CD4-positive, alpha-beta T cell treated with Interleukin-12 subunit alpha and Interleukin-12 subunit beta, for 1 hour (primary cell): ENCODE measurements around the gene PTPRN2.
"Not testable (repeated sequence)": the region's sequence is repeated elsewhere in the genome, so short reads cannot be mapped to it uniquely, and the experiment has no call there.

Source experiments
- DNase-seq: peaks from one replicate; pipeline ENCODE4 v3.0.0-alpha.2; 2020

The PTPRN2 gene

DNA sequence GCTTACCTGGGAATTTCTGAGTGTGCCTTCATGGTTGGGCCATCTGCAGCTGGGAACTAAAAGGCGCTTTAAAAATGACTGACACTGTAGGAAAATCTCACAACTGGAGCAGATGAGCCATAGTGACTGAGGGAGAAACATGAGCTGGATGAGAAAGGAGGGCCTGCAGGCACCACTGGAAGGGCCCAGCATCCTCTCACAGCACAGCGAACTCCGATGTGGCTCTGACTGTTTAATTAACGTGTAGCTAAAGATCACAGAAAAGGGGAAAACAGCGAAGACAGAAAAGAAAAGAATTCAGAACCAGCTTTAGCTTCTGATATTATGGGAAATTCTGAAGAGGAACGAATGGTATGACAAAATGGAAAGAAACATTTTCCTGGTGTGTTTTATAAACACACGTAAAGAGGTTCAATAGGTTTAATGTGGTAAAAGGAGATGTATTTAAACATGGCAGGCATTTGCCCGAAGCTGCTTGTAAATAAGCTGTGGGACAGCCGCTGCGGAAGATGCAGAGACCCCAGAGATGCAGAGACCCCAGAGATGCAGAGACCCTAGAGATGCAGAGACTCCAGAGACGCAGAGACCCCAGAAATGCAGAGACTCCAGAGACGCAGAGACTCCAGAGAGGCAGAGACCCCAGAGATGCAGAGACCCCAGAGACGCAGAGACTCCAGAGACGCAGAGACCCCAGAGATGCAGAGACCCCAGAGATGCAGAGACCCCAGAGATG lies 534.3 kb downstream of the PTPRN2 start:
- no peak for DNase-seq

DNA sequence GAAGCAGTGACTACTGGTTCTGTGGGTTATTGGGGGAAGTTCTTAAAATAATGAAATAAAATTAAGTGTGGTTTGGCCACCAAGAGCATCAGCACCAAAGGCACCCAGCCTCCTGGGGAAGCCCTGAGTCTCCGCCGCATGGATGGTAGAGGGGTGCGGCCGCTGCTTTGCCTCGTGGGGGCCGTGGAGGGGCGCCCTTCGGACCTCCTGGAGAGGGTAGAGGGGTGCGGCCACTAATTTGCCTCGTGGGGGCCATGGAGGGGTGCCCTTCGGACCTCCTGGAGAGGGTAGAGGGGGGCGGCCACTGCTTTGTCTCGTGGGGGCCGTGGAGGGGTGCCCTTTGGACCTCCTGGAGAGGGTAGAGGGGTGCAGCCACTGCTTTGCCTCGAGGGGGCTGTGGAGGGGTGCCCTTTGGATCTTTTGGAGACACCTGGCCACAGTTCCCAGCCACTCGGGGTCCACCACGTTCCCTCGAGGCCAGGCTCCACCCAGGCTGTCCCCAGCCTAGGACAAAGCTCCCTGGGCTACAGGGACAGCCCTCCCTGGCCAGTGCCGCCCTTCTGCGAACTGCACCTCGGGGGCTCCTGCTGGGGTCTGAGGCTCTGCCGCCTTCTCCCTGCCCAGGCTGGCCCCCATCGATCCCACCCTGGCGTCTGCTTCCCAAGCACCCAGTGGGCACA lies 535.1 kb downstream of the PTPRN2 start:
- no peak for DNase-seq

DNA sequence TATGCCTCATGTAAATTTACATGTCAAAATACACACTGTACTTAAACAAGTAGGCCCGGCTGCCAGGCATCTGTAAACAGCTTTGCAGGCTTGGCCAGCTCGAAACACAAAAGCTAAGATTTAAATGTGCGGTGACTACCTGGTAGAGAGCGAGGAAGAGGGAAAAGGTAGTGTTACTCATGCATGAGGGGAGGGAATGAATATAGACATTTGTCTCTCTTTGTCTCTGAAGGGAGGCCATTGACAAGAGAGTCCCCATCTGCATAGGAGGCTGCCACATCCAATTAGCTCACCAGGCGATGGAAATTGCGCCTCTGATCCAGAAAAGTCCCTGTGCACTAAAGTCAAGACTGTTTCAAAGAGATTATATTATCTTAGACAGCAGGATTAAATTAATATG lies 535.8 kb downstream of the PTPRN2 start:
- no peak for DNase-seq

DNA sequence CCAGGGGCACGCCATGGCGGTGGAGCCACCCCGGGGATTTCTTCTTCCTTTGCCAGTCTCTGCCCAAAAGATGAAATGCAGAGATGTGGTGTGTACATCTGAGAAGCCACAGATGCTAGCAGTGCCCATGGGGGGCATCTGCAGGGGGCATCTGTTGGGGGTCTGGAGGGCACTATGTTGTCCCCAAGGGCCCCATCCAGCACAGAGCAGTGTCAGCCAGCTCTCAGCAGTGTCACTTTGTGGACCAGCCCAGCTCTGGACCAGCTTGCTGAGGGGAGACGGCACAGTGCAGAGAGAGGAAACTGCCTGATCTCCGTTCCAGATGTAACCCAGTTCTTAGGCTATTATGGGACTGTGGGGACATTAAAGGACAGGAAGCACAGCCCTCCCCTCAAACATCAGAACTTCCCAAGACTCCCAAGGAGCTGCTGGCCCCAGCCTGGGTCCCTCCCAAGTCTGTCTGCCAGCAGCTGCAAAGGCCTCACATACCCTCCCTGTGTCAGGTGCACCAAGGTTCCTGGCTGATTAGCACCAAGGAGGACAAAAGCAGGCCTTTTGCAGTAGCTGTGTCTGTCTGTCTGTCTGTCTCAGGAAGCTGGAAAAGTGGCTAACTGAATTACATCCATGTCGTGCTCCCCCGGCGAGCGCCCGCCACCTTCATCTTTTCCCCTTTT lies 536.5 kb downstream of the PTPRN2 start:
- DNase-seq, result no peak

DNA sequence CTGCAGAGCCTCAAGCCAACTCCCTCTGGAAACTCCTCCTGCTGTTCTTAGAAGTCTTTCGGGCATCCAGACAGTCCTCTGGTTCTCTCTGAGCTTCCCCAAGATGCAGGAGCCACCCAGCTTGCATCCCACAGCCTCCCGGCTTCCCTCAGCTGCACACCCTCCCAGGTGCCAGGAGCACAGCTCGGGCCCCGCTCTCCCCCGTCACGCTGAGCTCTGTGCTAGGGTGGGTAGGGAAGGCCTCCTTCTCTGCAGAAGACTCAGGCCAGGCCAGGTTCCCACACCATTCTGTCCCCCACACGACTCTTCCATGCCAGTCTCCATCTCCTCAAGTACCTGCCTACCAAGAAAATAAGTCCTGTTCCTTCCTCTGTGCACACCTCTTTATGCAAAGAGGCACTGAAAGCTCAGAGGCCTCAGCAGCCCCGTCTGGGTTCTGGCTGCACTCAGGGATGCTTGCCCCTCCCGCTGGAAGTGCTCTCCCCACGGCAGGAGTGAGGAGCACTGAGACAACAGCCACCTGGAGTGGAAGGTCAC lies 537.1 kb downstream of the PTPRN2 start:
- no peak for DNase-seq

DNA sequence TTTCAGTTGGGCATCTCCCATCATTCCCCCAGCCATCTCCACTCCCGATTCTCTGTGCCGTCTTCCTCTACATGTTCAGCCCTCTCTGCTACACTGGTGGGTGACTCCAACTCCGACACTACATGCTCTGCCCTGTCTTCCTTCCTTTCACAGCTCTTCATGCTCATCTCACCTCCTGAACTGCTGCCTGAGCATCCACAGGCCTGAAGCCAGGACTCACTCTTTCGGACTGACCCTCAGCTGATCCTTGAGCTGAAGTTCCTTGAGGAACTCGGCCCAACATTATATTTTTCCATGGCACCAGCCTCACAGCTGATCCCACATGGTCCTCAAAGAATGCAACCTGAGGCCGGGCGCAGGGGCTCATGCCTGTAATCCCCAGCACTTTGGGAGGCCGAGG lies 538.4 kb downstream of the PTPRN2 start:
- no peak for DNase-seq

DNA sequence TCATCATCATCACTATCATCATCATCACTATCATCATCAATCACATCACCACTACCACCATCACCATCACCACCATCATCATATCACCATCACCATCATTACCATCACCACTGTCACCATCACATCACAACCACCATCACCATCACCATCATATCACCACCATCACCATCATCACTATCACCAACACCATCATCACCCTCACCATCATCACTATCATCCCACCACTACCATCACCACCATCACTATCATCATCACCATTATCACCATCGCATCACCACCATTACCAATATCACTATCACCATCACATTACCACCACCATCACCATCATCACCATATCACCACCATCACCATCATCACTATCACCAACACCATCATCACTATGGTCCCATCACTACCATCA lies 539.1 kb downstream of the PTPRN2 start:
- no peak for DNase-seq

DNA sequence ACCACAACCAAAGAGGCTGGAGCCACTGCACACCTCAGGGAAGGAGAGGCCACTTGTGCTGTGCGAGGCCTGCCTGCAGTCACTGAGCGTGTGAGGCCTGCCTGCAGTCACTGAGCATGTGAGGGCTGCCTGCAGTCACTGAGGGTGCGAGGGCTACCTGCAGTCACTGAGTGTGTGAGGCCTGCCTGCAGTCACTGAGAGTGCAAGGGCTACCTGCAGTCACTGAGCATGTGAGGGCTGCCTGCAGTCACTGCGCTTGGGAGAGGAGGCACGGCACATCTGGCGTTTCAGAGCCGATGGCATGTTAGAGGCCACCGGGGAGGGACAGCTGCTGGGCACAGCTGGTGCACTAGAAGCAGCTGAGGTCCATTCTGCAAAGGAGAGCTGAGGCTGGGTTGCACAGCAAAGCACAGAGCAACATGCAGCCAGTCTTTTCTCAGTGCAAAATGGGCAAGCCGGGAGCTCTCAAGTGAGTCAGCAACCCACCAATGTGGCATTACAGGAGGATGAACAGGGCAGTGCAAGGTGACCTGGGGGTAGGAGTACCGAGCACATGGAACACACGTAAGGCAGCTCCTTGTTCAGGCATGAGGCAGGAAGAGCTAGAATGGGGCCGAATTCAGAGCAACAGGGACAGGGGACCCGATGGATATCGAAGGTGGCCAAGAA lies 540.1 kb downstream of the PTPRN2 start:
- DNase-seq, result no peak

DNA sequence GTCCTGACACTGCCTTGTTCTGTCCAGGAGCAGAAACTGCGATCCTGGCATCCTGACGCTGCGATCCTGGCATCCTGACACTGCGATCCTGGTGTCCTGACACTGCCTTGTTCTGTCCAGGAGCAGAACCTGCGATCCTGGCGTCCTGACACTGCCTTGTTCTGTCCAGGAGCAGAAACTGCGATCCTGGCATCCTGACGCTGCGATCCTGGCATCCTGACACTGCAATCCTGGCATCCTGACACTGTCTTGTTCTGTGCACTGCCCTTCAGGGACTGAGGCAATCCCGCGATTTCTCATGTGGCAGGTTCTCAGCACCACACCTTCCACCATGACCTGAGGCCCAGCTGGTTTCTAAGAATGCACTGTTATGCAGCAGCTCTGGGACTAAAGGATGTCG lies 541.4 kb downstream of the PTPRN2 start:
- DNase-seq, result not testable (repeated sequence)

DNA sequence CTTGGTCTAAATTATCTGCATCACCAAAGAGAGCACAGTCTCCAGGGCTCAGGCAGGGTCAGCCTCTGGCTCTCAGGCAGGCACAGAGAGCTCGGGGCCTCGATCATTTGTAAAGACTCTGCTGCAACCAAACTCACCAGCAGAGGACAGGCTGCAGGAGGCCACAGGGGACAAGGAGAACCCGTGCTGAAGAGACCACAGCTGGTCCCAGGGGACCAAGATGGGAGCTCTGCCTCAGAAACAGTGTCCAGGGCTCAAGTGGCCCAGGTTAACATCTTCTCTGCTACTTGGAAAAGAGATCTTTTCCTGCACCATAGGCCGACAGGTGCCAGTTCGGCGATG lies 543.2 kb downstream of the PTPRN2 start:
- DNase-seq, result no peak

DNA sequence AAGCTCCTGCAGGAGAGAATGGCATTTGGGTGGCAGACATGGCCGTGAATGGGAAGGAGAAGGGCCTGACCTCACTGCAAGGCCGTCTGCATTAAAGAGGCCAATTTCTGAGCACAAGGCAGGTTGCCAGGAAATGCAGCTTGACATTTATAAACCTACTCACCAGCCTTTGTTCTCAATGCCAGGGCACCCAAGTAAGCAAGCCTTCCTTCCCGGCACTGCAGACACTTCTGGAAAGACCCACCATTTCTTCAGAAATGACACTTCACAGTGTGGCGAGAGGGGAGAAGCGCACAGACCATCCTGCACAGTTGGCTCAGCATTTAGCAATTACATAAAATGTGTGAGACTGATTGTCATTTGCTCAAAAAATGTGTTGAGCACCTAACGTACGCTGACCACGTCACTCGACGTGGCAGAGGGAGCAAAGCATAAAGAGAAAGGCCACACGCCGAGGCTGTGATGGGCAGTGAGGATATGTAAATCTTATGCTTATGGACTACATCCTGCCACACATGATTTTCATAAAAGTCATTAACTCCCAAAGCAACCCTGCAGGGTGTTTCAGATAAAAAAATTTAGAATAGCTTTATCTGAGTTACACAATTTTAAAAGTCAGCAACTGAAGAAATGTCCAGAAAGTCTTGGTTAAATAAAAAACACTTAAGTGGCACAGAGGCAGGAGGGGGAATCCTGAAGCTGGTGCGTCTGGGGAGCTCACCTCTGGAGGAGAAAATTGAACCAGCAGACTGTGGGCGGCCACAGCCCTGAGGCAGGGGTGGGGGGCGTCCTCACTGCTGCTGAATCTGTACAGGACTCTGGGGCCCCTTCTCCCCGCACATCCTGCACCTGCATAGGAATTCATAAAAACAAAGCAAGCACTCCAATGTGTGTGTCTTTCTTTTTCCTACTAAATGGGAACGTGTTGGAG lies 543.8 kb downstream of the PTPRN2 start:
- DNase-seq, result no peak

DNA sequence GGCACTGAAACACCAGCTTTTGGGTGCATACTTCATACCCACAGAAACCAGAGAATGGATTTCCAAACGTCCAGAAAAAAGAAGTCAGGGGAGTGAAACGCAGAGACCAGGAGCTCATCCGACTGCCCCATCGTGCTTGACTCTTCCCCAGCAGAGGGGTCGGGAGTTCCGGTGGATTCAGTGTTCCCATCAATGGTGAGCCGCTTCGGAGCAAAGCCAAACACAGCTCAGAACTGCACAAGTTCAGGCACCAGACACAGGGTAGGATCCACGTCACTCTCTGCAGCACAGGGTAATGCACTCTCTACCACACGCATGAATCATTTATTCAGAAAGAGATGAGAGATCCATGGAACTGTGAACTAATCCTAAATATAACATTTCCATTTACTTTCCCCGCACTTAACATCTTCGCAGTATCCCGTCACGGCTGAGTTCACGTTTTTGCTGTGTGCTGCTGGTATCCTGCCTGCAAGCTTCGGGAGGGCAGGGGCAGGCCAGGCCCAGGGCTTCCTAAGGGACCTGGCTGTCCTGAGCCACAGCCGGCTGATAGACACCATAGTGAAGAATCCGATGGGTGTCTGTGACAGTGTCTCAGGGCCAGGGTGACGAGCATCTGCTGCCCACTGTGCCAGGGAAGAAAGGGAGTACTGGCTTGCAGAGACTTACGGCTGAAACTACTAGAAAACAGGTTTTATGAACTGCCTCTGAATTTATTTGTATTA lies 545.3 kb downstream of the PTPRN2 start:
- no peak for DNase-seq

DNA sequence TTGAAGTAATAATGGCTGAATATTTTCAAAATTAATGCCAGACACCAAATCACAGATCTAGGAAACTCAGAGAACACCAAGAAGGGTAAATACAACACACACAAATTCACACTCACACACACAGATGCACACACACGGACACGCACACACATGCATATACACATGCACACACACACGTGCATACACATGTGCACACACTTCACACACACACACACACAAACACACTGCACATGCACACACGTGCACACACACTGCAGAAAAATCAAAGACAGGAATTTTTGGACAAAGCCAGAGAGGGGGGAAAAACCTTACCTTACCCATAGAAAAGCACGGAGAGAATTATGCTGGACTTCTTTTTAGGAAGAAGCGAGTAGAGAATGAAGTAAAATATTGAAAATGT lies 547.4 kb downstream of the PTPRN2 start:
- DNase-seq, result no peak

DNA sequence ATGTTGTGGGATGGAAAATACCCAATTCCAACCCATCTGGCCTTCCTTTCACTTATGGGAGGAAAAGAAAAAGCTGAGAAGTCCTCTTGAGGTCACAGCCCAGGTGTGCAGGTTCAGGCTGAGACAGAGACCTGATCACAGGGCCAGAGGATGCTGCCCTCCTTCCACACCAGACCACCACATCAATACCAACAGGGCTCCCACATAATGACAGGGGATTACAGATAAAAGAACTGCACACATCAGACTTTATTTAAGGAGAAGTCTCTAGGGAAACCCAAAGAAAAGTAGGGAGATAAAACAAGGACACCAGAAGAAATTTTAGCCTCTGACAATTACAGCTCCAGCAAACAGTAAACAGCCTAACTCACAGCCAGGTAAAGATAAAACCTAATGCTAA lies 548.4 kb downstream of the PTPRN2 start:
- DNase-seq, result no peak

DNA sequence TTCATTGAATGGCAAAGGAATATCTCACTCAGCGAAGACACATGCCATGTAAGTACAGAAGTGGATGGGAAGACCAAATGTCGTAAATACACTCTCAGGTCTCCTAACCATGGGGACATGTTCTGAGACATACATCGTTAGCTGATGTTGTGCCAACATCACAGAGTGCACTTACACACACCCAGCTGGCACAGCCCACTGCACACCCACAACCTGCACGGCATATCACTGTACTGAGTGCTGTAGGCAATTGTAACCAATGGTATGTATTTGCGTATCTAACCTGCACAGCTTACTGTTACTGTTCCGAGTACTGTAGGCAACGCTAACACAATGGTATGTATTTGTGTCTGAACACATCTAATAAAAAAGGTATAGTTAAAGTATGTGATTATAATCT lies 550.4 kb downstream of the PTPRN2 start:
- no peak for DNase-seq

DNA sequence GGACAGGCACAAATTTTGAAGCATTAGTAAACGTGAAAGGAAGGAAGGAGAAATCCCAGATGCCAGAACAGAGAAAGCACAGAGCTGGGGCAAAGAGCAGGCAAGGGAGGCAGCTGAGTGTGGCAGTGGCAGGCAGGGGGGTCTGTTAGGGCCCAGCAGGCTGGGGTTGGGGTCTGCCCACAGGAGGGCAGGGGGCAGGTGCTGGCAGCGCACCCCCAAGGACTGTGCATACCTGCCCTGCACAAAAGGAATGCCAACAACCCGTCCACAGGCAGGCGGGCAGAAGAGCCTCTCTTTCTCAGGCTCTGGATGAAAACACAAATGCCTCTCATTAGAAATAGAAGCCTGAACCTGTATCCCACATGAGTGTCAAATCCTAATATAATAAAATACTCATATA lies 552.3 kb downstream of the PTPRN2 start:
- no peak for DNase-seq

DNA sequence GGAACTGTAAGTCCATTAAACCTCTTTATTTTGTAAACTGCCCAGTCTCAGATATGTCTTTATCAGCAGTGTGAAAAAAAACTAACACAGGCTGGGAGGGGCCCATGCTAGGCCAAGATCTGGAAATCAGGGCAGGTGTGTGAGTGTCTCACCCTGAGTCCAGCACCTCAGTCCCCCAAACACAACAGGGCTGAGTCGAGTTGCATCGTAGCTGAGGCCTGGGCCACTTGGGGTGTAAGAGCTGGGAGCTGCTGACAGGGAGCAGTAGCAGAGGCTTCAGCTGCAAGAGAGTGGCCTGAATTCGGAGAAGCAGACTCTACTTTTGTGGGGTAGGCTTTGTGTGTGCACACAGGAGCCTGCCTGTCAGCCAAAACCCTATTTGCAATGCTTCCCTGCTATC lies 553.1 kb downstream of the PTPRN2 start:
- DNase-seq, result no peak

DNA sequence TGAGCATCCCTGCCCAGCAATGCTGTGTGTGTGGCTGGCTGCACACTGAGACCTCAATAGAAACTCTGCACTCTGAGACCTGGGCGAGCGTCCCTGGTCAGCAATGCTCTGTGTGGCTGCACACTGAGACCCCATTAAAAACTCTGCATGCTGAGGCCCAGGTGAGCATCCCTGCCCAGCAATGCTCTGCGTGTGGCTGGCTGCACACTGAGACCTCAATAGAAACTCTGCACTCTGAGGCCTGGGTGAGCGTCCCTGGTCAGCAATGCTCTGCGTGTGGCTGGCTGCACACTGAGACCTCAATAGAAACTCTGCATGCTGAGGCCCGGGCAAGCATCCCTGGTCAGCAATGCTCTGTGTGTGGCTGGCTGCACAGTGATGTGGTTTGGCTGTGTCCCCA lies 553.7 kb downstream of the PTPRN2 start:
- not testable (repeated sequence) for DNase-seq

DNA sequence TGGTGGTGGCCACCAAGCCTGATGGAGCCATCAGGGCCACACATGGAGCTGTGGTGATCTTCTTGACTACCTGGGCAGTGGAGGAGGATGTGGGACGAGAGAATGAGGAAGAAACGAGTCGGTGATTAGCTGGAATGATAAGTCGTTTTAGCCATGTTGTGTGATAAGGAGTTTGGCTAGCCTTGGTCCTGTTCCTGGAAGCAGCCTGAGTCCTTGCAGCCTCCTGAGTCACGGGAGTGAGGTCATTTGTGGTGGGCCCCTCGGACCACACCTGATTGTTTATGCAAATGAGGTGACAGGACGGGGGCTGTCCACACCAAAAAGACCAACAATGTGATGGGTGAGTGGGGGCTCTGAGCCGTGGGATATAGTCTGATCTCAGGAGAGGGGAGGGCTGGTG lies 554.4 kb downstream of the PTPRN2 start:
- DNase-seq, result no peak

DNA sequence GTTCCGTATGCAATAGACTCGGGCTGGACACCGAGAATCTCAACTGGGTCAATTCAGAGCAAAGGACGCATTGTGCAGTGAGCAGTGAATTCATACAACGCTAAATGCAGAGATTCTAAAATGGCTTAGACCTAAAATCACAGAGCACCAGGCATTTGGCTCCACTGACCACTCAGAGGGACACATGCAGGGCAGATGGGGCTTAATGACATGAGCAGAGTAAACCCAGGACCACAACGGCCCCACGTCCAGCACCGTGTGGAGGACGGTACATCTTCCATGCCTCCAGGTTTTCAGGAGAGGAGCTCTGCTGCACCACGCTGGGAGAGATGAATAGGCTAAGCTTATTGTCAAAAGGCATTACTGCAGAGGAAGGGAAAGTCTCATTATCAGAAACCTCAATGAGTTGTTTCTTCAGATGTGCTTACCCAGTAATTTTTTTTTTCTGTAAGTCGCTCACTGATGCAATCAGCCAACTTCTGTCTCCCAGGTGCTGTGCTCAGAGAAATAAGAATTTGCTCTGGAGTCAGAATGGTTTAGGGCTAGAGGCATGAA lies 555.0 kb downstream of the PTPRN2 start:
- no peak for DNase-seq

DNA sequence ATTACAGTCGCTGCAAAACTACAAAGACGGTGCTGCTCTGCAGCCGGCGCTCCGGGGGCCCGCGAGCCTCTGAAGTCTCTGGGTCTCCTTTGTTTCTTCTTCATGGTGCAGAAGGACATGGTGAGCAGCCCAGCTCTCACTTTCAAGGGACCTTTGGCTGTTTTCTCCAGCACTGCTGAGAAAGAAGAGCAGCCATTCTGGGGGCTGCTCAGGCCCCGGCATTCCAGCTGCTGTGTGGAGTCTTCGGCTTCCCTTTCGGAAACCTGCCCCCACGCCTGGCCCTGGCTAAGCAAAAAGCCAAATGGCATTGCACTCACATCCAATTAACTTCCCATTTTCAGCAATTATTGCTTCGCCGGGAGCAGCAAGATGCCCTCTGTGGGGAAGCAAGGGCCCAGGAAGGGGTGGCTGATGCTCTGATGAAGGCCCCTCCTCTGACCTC lies 555.7 kb downstream of the PTPRN2 start:
- no peak for DNase-seq
